Measurements from ENCODE around the gene YLPM1. TPM values are rescaled to one million over a fixed set of nuclear protein-coding genes. Genes with fewer than 3 reads are reported as not detected.

The YLPM1 gene
- polyA plus RNA-seq (2012; ENCODE audit: low read depth, missing spikeins), result 22.5 TPM

GRCh38 chr14:74762917-74763802, at the start of gene YLPM1:
TSS of gene YLPM1 (plus strand) at chr14:74763316. CDS start at chr14:74763490, 174 bp downstream.
- peak; percentile 91 for FAIRE-seq
- DNase-seq (ENCODE audit: insufficient read length, low spot score), result peak; percentile 80
- no peak for TF ChIP-seq PAX5 (IDR thresholded peaks at IDR 0.05; ENCODE audit: insufficient read depth, low read length, severe bottlenecking)
- TF ChIP-seq POLR2AphosphoS5 (IDR thresholded peaks at IDR 0.05; ENCODE audit: low read depth, low read length), result peak; percentile 88
- peak; percentile 49; the same call in 1 of the 2 replicates for TF ChIP-seq TAF1 (IDR thresholded peaks at IDR 0.05; ENCODE audit: low read depth, low read length)
- TF ChIP-seq SPI1 (IDR thresholded peaks at IDR 0.05; ENCODE audit: low read depth, low read length), result no peak
- TF ChIP-seq POU2F2 (IDR thresholded peaks at IDR 0.05; ENCODE audit: low read depth, low read length), result peak; percentile 65; the same call in 1 of the 2 replicates
- TF ChIP-seq POLR2A (IDR thresholded peaks at IDR 0.05; ENCODE audit: low read depth, low read length), result peak; percentile 88

DNA sequence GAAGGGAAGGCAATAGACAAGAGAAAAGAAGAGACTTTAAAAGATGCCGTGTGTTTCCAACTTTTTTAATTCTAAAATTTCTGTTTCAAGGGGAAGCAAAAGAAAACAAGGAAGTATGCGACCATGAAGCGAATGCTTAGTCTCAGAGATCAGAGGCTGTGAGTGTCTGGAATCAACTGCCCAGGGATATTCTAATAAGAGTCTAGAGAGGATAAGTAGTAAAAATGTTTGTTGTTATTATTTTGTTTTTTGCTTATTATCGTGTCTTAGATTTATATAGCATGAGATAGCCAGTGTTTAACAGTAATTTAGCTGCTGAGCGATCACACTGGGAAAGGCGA, 49.8 kb upstream of the YLPM1 start:
- FAIRE-seq (no peak), DNase-seq (ENCODE audit: insufficient read length, low spot score) (no peak)

GRCh38 chr14:74720526-74720925, 42.6 kb upstream of the YLPM1 start:
- TF ChIP-seq SPI1 (IDR thresholded peaks at IDR 0.05; ENCODE audit: low read depth, low read length), result no peak
- TF ChIP-seq POLR2A (IDR thresholded peaks at IDR 0.05; ENCODE audit: low read depth, low read length), result no peak
- FAIRE-seq, result no peak
- DNase-seq (ENCODE audit: insufficient read length, low spot score), result no peak

More for the DNA sequence above, 49.8 kb upstream of the YLPM1 start:
- TF ChIP-seq TAF1 (IDR thresholded peaks at IDR 0.05; ENCODE audit: low read depth, low read length) (no peak), POLR2A (IDR thresholded peaks at IDR 0.05; ENCODE audit: low read depth, low read length) (no peak), POLR2AphosphoS5 (IDR thresholded peaks at IDR 0.05; ENCODE audit: low read depth, low read length) (no peak), POU2F2 (IDR thresholded peaks at IDR 0.05; ENCODE audit: low read depth, low read length) (no peak), PAX5 (IDR thresholded peaks at IDR 0.05; ENCODE audit: insufficient read depth, low read length, severe bottlenecking) (no peak), SPI1 (IDR thresholded peaks at IDR 0.05; ENCODE audit: low read depth, low read length) (no peak)

DNA sequence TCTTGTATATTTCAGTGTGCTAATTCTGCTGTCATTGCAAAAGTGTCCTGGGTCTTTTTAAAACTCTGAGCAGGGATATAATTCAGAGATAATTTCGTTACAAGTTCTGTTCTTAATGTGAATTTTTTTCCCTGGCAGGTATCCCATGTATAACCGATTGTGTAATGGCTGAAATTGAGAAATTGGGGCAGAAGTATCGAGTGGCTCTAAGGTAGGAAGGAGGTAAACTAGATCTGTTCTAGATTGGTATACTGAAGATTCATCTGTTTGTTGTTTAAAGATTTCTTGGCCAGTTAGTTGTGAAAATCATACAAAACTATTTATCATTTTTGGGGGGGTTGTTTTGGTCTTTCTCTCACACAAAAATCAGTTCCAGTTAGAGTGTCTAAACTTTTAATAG, 40.0 kb upstream of the YLPM1 start:
- no peak for DNase-seq (ENCODE audit: insufficient read length, low spot score)
- FAIRE-seq, result no peak
- no peak for TF ChIP-seq TAF1 (IDR thresholded peaks at IDR 0.05; ENCODE audit: low read depth, low read length)
- no peak for TF ChIP-seq POU2F2 (IDR thresholded peaks at IDR 0.05; ENCODE audit: low read depth, low read length)
- TF ChIP-seq POLR2AphosphoS5 (IDR thresholded peaks at IDR 0.05; ENCODE audit: low read depth, low read length), result no peak
- TF ChIP-seq SPI1 (IDR thresholded peaks at IDR 0.05; ENCODE audit: low read depth, low read length), result no peak

DNA sequence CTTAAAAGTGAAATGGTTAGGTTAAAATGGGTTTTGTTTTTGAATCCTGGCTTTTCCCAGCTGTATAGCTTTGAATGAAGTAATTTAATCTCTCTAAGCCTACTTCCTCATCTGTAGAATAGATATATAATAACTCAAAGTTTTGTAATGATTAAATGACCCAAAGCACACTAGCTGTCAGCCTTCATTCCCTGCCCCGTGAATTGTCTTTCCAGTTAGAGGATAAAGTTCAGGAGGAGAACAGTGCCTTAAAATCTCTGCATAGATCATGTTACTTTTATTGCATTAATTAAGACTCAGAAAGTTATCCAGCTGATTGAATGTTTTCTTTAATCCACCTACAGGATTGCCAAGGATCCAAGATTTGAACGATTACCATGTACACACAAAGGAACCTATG, 30.7 kb upstream of the YLPM1 start:
- FAIRE-seq (no peak), DNase-seq (ENCODE audit: insufficient read length, low spot score) (no peak)
- TF ChIP-seq SPI1 (IDR thresholded peaks at IDR 0.05; ENCODE audit: low read depth, low read length) (no peak), POLR2AphosphoS5 (IDR thresholded peaks at IDR 0.05; ENCODE audit: low read depth, low read length) (no peak), POLR2A (IDR thresholded peaks at IDR 0.05; ENCODE audit: low read depth, low read length) (no peak), POU2F2 (IDR thresholded peaks at IDR 0.05; ENCODE audit: low read depth, low read length) (no peak)

- no peak for TF ChIP-seq POLR2A (IDR thresholded peaks at IDR 0.05; ENCODE audit: low read depth, low read length)
- no peak for TF ChIP-seq POU2F2 (IDR thresholded peaks at IDR 0.05; ENCODE audit: low read depth, low read length)
- TF ChIP-seq SPI1 (IDR thresholded peaks at IDR 0.05; ENCODE audit: low read depth, low read length), result no peak
- TF ChIP-seq PAX5 (IDR thresholded peaks at IDR 0.05; ENCODE audit: insufficient read depth, low read length, severe bottlenecking), result no peak
- TF ChIP-seq POLR2AphosphoS5 (IDR thresholded peaks at IDR 0.05; ENCODE audit: low read depth, low read length), result no peak
- no peak for TF ChIP-seq TAF1 (IDR thresholded peaks at IDR 0.05; ENCODE audit: low read depth, low read length)
- no peak for FAIRE-seq
- DNase-seq (ENCODE audit: insufficient read length, low spot score), result no peak
These were observed 29.9 kb upstream of the YLPM1 start for GRCh38 chr14:74733221-74733620.

DNA sequence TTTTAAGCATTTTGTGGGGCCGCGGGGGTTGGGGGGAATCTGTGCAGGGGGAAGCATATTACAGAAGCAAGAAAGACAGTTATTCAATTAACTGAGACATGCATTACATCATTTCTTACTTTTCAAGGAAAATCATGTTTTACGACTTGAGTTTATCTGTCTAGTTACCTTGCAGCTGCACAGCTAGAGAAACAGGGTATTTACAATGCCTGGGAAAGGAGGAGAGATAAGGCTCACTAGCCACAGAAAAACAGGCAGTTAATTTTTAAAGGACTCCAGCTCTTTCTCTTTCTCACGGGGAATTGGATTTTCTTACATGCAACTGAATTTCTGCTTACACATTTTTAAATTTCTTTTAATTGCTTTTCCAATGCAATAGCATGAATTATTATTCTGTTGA, 28.0 kb upstream of the YLPM1 start:
- no peak for DNase-seq (ENCODE audit: insufficient read length, low spot score)
- no peak for FAIRE-seq
- TF ChIP-seq TAF1 (IDR thresholded peaks at IDR 0.05; ENCODE audit: low read depth, low read length), result no peak
- TF ChIP-seq SPI1 (IDR thresholded peaks at IDR 0.05; ENCODE audit: low read depth, low read length), result no peak
- TF ChIP-seq POLR2AphosphoS5 (IDR thresholded peaks at IDR 0.05; ENCODE audit: low read depth, low read length), result no peak
- TF ChIP-seq POU2F2 (IDR thresholded peaks at IDR 0.05; ENCODE audit: low read depth, low read length), result no peak

- FAIRE-seq, result no peak
- no peak for DNase-seq (ENCODE audit: insufficient read length, low spot score)
- TF ChIP-seq PAX5 (IDR thresholded peaks at IDR 0.05; ENCODE audit: insufficient read depth, low read length, severe bottlenecking) (no peak), POU2F2 (IDR thresholded peaks at IDR 0.05; ENCODE audit: low read depth, low read length) (no peak), TAF1 (IDR thresholded peaks at IDR 0.05; ENCODE audit: low read depth, low read length) (no peak), SPI1 (IDR thresholded peaks at IDR 0.05; ENCODE audit: low read depth, low read length) (no peak), POLR2AphosphoS5 (IDR thresholded peaks at IDR 0.05; ENCODE audit: low read depth, low read length) (no peak), POLR2A (IDR thresholded peaks at IDR 0.05; ENCODE audit: low read depth, low read length) (no peak)
These were observed 25.3 kb upstream of the YLPM1 start for GRCh38 chr14:74737753-74738325.

GRCh38 chr14:74739293-74740030, 23.7 kb upstream of the YLPM1 start:
- DNase-seq (ENCODE audit: insufficient read length, low spot score) (no peak), FAIRE-seq (no peak)
- TF ChIP-seq POLR2A (IDR thresholded peaks at IDR 0.05; ENCODE audit: low read depth, low read length), result no peak
- TF ChIP-seq POU2F2 (IDR thresholded peaks at IDR 0.05; ENCODE audit: low read depth, low read length), result no peak
- TF ChIP-seq SPI1 (IDR thresholded peaks at IDR 0.05; ENCODE audit: low read depth, low read length), result no peak
- no peak for TF ChIP-seq POLR2AphosphoS5 (IDR thresholded peaks at IDR 0.05; ENCODE audit: low read depth, low read length)
- no peak for TF ChIP-seq TAF1 (IDR thresholded peaks at IDR 0.05; ENCODE audit: low read depth, low read length)
- no peak for TF ChIP-seq PAX5 (IDR thresholded peaks at IDR 0.05; ENCODE audit: insufficient read depth, low read length, severe bottlenecking)

All from GM12891 (cell line).